Measurements from ENCODE around the gene IQGAP3. TPM values are rescaled to one million over a fixed set of nuclear protein-coding genes. Genes with fewer than 3 reads are reported as not detected.

IQGAP3 gene
- total and polyA plus RNA-seq, 7 donors, result 0.55 to 11.2 (median 0.76) TPM; not detected in 1

DNA sequence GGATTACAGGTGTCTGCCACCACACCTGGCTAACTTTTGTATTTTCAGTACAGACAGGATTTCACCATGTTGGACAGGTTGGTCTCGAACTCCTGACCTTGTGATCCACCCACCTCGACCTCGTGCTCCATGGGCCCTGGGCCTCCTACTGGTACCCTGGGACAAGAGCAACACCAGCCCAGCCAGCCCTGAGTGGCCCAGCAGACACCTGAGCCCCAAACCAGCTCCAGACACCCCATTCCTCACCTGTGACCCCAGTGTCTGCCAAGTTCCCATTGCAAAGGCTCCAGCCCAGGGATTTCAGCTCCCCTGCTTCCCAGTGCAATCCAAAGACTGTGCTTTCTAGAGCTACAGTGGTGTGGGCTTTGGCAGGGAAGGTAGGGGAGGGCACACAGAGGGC lies 86.4 kb downstream of the IQGAP3 start:
- Histone ChIP-seq H3K27ac (peak overlapping the region in 2 of 4 donors; percentile 3 to 98), H3K36me3 (peaks cover 19 to 25% (median 21%) of the 10 kb centered on the region in 4 donors), H3K27me3 (no peaks in the 10 kb centered on the region), H3K4me3 (no peak overlapping the region), H3K4me1 (peaks cover 0 to 98% (median 94%) of the 10 kb centered on the region in 4 donors), H3K9me3 (no peaks in the 10 kb centered on the region)
- no peak for DNase-seq
- WGBS, 2 donors, result 81 to 95% methylated on average over 3 of the region's 3 CpGs
- TF ChIP-seq POLR2A (IDR thresholded peaks at IDR 0.05), result no peak
- intact Hi-C loops (cut with DNase I), result no loop called here

DNA sequence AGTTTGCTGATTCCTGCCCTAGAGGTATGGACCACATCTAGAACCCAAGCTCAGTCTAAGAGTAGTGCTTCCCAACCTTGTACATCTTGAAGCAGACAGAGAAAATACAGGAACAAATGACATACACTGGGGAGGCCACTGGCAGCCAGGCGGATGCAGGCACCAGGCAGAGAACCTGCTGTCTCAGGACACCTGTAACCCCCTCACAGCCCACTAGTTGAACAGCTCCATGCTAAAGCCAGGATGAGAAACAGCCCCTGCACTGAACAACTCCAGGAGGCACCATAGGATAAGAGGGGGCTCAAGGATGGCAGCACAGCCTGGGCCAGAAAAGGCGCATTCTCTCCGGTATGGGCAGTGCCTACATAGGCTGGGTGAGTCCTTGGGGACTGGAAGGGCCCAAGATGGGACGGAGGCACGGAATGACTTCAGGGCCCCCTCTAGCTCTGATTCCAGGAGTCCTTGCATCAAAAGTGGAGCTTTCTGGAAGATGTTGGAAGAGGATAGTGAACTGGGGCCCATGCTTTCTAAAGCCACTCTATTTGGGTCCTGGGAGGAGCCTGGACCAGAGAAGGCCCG lies 87.8 kb downstream of the IQGAP3 start:
- peak overlapping the region; percentile 16 to 98 (median 76) for H3K27ac ChIP-seq
- H3K27me3 ChIP-seq, result no peaks in the 10 kb centered on the region
- 95 to 97% methylated on average over 6 of the region's 6 CpGs for WGBS, 2 donors
- intact Hi-C loops (cut with DNase I), result no loop called here
- peaks cover 33 to 39% (median 35%) of the 10 kb centered on the region in 4 donors for H3K36me3 ChIP-seq
- peaks cover 0 to 98% (median 94%) of the 10 kb centered on the region in 4 donors for H3K4me1 ChIP-seq
- no peak for DNase-seq
- no peaks in the 10 kb centered on the region for H3K9me3 ChIP-seq
- H3K4me3 ChIP-seq, result no peak overlapping the region
- TF ChIP-seq POLR2A (IDR thresholded peaks at IDR 0.05) (no peak), POLR2AphosphoS5 (IDR thresholded peaks at IDR 0.05) (no peak), CTCF (IDR thresholded peaks at IDR 0.05) (no peak), EP300 (IDR thresholded peaks at IDR 0.05) (no peak)

- TF ChIP-seq POLR2AphosphoS5 (IDR thresholded peaks at IDR 0.05) (no peak), POLR2A (IDR thresholded peaks at IDR 0.05) (no peak), EP300 (IDR thresholded peaks at IDR 0.05) (no peak), CTCF (IDR thresholded peaks at IDR 0.05) (no peak)
- intact Hi-C loops (cut with DNase I), result no loop called here
- 95 to 97% methylated on average over 2 of the region's 2 CpGs for WGBS, 2 donors
- no peaks in the 10 kb centered on the region for H3K27me3 ChIP-seq
- no peak overlapping the region for H3K4me3 ChIP-seq
- no peaks in the 10 kb centered on the region for H3K9me3 ChIP-seq
- H3K27ac ChIP-seq, result peak overlapping the region; percentile 16 to 98 (median 76)
- H3K36me3 ChIP-seq, result peaks cover 43 to 51% (median 46%) of the 10 kb centered on the region in 4 donors
- peaks cover 0 to 98% (median 94%) of the 10 kb centered on the region in 4 donors for H3K4me1 ChIP-seq
- no peak for DNase-seq
These were observed 89.0 kb downstream of the IQGAP3 start for GRCh38 chr1:156483397-156483796.

DNA sequence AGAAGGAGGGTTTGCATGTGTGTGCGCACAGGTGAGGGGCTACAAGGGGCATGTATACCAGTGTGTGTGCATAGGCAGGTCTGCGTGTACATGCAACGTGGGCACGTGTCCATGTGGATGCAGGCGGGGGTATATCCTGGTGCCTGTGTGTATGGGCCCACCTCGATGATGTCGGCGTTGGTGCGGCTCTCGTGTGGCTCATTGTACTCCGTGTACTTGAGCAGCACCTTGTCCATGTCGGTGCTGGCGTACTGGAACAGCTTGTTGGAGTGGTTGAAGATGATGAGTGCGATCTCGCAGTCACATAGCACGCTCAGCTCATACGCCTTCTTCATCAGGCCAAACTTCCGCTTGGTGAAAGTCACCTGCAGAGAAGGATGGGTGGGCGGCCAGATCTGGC lies 90.1 kb downstream of the IQGAP3 start:
- H3K36me3 ChIP-seq, result peaks cover 44 to 62% (median 52%) of the 10 kb centered on the region in 4 donors
- H3K27ac ChIP-seq, result peak overlapping the region in 3 of 4 donors; percentile 89 to 98 (median 90)
- intact Hi-C loops (cut with DNase I), result no loop called here
- WGBS, 2 donors, result 92 to 96% methylated on average over 19 of the region's 19 CpGs
- no peak overlapping the region for H3K4me3 ChIP-seq
- H3K27me3 ChIP-seq, result no peaks in the 10 kb centered on the region
- TF ChIP-seq CTCF (IDR thresholded peaks at IDR 0.05) (no peak), POLR2A (IDR thresholded peaks at IDR 0.05) (no peak), EP300 (IDR thresholded peaks at IDR 0.05) (no peak), POLR2AphosphoS5 (IDR thresholded peaks at IDR 0.05) (peak in 1 of 4 donors; percentile 3)
- no peaks in the 10 kb centered on the region for H3K9me3 ChIP-seq
- H3K4me1 ChIP-seq, result peaks cover 0 to 98% (median 94%) of the 10 kb centered on the region in 4 donors
- no peak for DNase-seq

- Histone ChIP-seq H3K4me1 (peaks cover 0 to 98% (median 94%) of the 10 kb centered on the region in 4 donors), H3K27ac (peak overlapping the region; percentile 89 to 98 (median 90)), H3K36me3 (peaks cover 48 to 70% (median 53%) of the 10 kb centered on the region in 4 donors), H3K4me3 (no peak overlapping the region), H3K27me3 (no peaks in the 10 kb centered on the region), H3K9me3 (no peaks in the 10 kb centered on the region)
- WGBS, 2 donors, result 78 to 88% methylated on average over 5 of the region's 5 CpGs
- TF ChIP-seq POLR2A (IDR thresholded peaks at IDR 0.05), result no peak
- TF ChIP-seq CTCF (IDR thresholded peaks at IDR 0.05), result no peak
- TF ChIP-seq EP300 (IDR thresholded peaks at IDR 0.05), result no peak
- no peak for TF ChIP-seq POLR2AphosphoS5 (IDR thresholded peaks at IDR 0.05)
- intact Hi-C loops (cut with DNase I), result loop anchor here (2.0 kb wide), 1 partner anchor 119 kb away; the partner anchor contains the start of gene GPATCH4
- no peak for DNase-seq
These were observed 90.8 kb downstream of the IQGAP3 start for GRCh38 chr1:156481527-156481926.

Measured in sigmoid colon (tissue), 7 donors.